ENCODE measurements around the gene NAALADL2.

DNA sequence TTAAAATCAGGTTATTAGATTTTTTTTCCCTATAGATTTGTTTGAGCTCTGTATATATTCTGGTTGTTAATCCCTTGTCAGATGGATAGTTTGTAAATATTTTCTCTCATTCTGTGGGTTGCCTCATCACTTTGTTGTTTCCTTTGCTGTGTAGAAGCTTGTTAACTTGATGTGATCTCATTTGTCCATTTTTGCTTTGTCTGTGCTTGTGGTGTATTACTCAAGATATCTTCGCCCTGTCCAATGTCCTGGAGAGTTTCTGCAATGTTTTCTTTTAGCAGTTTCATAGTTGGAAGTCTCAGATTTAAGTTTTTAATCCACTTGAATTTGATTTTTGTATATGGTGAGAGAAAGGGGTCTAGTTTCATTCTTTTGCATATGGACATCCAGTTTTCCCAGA, 699.1 kb downstream of the NAALADL2 start:
- TF ChIP-seq, protein P1, sequence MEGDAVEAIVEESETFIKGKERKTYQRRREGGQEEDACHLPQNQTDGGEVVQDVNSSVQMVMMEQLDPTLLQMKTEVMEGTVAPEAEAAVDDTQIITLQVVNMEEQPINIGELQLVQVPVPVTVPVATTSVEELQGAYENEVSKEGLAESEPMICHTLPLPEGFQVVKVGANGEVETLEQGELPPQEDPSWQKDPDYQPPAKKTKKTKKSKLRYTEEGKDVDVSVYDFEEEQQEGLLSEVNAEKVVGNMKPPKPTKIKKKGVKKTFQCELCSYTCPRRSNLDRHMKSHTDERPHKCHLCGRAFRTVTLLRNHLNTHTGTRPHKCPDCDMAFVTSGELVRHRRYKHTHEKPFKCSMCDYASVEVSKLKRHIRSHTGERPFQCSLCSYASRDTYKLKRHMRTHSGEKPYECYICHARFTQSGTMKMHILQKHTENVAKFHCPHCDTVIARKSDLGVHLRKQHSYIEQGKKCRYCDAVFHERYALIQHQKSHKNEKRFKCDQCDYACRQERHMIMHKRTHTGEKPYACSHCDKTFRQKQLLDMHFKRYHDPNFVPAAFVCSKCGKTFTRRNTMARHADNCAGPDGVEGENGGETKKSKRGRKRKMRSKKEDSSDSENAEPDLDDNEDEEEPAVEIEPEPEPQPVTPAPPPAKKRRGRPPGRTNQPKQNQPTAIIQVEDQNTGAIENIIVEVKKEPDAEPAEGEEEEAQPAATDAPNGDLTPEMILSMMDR (conservative IDR thresholded peaks at IDR 0.05; ENCODE audit: low read depth, low read length): no peak
- TF ChIP-seq EZH2phosphoT487 (IDR thresholded peaks at IDR 0.05; ENCODE audit: borderline replicate concordance, low read length): no peak
